Nephron (organoid): ENCODE data around the gene DHPS.
A peak's percentile ranks its signal among the peaks of the same experiment; 100 is the strongest.
"Not testable (repeated sequence)": the region's sequence is repeated elsewhere in the genome, so short reads cannot be mapped to it uniquely, and the experiment has no call there.

ENCODE experiments used
- H3K27ac Mint-ChIP-seq, 3 experiments: 2 replicates each; pipeline ENCODE4 v1.8.0; 2020; ENCODE audit warnings: mixed read lengths in 3 of 3, mild to moderate bottlenecking in 2 of 3, moderate library complexity in 1 of 3
- H3K27me3 Mint-ChIP-seq: 2 replicates; pipeline ENCODE4 v1.8.0; 2021; ENCODE audit warnings: low read depth, mild to moderate bottlenecking, moderate library complexity, mixed read lengths
- H3K36me3 Mint-ChIP-seq: 2 replicates; pipeline ENCODE4 v1.8.0; 2020; ENCODE audit warnings: low read depth, mixed read lengths
- H3K4me1 Mint-ChIP-seq: 2 replicates; pipeline ENCODE4 v1.8.0; 2020; ENCODE audit warnings: mixed read lengths
- H3K4me3 Mint-ChIP-seq, 3 experiments: 2 replicates each; pipeline ENCODE4 v1.8.0; 2020; ENCODE audit warnings: mild to moderate bottlenecking in 3 of 3, mixed read lengths in 3 of 3, moderate library complexity in 2 of 3
- H3K9me3 Mint-ChIP-seq: 2 replicates; pipeline ENCODE4 v1.8.0; 2020; ENCODE audit warnings: mixed read lengths
- CTCF ChIP-seq, 3 experiments: fragments of 200-600 bp; sonication (generic); IDR thresholded peaks; one replicate each; pipeline ENCODE4 v1.5.0; 2021; ENCODE audit warnings: antibody characterized with exemption in 3 of 3; ENCODE audit not compliant: unreplicated experiment in 3 of 3

The DHPS gene

GRCh38 chr19:12720296-12720695 is 38.6 kb upstream of the DHPS start:
- Mint-ChIP-seq H3K27ac (peak overlapping the region; percentile 82 to 88 (median 82)), H3K36me3 (peaks cover 35% of the 10 kb centered on the region), H3K9me3 (no peaks in the 10 kb centered on the region), H3K4me1 (peaks cover 19% of the 10 kb centered on the region), H3K4me3 (peak overlapping the region; percentile 75 to 83 (median 83)), H3K27me3 (no peaks in the 10 kb centered on the region)
- TF ChIP-seq CTCF (IDR thresholded peaks at IDR 0.05; ENCODE audit: unreplicated experiment in 3 of 3), result no peak

GRCh38 chr19:12715929-12716328 is 34.2 kb upstream of the DHPS start:
- H3K27me3 Mint-ChIP-seq, result no peaks in the 10 kb centered on the region
- no peak overlapping the region for H3K27ac Mint-ChIP-seq
- no peak overlapping the region for H3K4me3 Mint-ChIP-seq
- H3K36me3 Mint-ChIP-seq, result peaks cover 69% of the 10 kb centered on the region
- H3K9me3 Mint-ChIP-seq, result no peaks in the 10 kb centered on the region
- H3K4me1 Mint-ChIP-seq, result peaks cover 6% of the 10 kb centered on the region
- TF ChIP-seq CTCF (IDR thresholded peaks at IDR 0.05; ENCODE audit: unreplicated experiment in 3 of 3), result no peak

- peaks cover 71% of the 10 kb centered on the region for H3K36me3 Mint-ChIP-seq
- TF ChIP-seq CTCF (IDR thresholded peaks at IDR 0.05; ENCODE audit: unreplicated experiment in 3 of 3), result no peak
- H3K4me3 Mint-ChIP-seq, result no peak overlapping the region
- H3K9me3 Mint-ChIP-seq, result no peaks in the 10 kb centered on the region
- H3K27me3 Mint-ChIP-seq, result no peaks in the 10 kb centered on the region
- no peaks in the 10 kb centered on the region for H3K4me1 Mint-ChIP-seq
- H3K27ac Mint-ChIP-seq, result no peak overlapping the region
These were observed 33.4 kb upstream of the DHPS start for GRCh38 chr19:12715102-12715501.

GRCh38 chr19:12713304-12713703 is 31.6 kb upstream of the DHPS start:
- H3K27me3 Mint-ChIP-seq, H3K9me3 Mint-ChIP-seq, H3K4me1 Mint-ChIP-seq, H3K4me3 Mint-ChIP-seq, H3K27ac Mint-ChIP-seq: not testable (repeated sequence)
- peaks cover 70% of the 10 kb centered on the region for H3K36me3 Mint-ChIP-seq

- H3K36me3 Mint-ChIP-seq, result peaks cover 73% of the 10 kb centered on the region
- not testable (repeated sequence) for H3K4me3 Mint-ChIP-seq, H3K4me1 Mint-ChIP-seq, H3K27me3 Mint-ChIP-seq, H3K27ac Mint-ChIP-seq, H3K9me3 Mint-ChIP-seq
- TF ChIP-seq CTCF (IDR thresholded peaks at IDR 0.05; ENCODE audit: unreplicated experiment in 3 of 3), result peak; percentile 23 to 38 (median 31)
These were observed 30.4 kb upstream of the DHPS start for GRCh38 chr19:12712077-12712476.

- Mint-ChIP-seq H3K36me3 (peaks cover 75% of the 10 kb centered on the region), H3K9me3 (no peaks in the 10 kb centered on the region), H3K27ac (no peak overlapping the region), H3K4me1 (no peaks in the 10 kb centered on the region), H3K4me3 (no peak overlapping the region), H3K27me3 (no peaks in the 10 kb centered on the region)
- no peak for TF ChIP-seq CTCF (IDR thresholded peaks at IDR 0.05; ENCODE audit: unreplicated experiment in 3 of 3)
These were observed 29.5 kb upstream of the DHPS start for GRCh38 chr19:12711187-12711586.
